MCF 10A (cell line): ENCODE measurements around the gene ZMIZ1. TPM values are rescaled to one million over a fixed set of nuclear protein-coding genes. Genes with fewer than 3 reads are reported as not detected.

Source experiments
- BruUV-seq: library from RNA; stranded (reverse); fragments of 400-500 nt; replicated peaks from 2 replicates; lab custom pipeline; 2021; lab: Mats Ljungman, UMichigan
- CTCF ChIA-PET: fragments of 300-600 bp; sonication (Branson Sonifier 250); formaldehyde crosslinking; extraction: SDS; loops from one replicate; lab custom pipeline; 2021; ENCODE audit warnings: antibody characterized with exemption, inconsistent platforms; lab: Yijun Ruan, JAX
- POLR2A ChIA-PET: fragments of 300-600, 350-650 bp; sonication (Branson Sonifier 250); formaldehyde crosslinking; extraction: SDS; loops from one replicate; lab custom pipeline; 2020; ENCODE audit warnings: antibody characterized with exemption, inconsistent platforms; lab: Yijun Ruan, JAX
- DNase-seq: peaks from one replicate; pipeline ENCODE4 v3.0.0-alpha.2; 2018; ENCODE audit not compliant: unreplicated experiment
- H3K27ac Mint-ChIP-seq: one replicate; pipeline ENCODE4 v1.8.0; 2022; ENCODE audit warnings: mild to moderate bottlenecking, low read depth, mixed read lengths; ENCODE audit not compliant: unreplicated experiment
- H3K27me3 Mint-ChIP-seq: one replicate; pipeline ENCODE4 v1.8.0; 2022; ENCODE audit warnings: mixed read lengths; ENCODE audit not compliant: insufficient read depth, unreplicated experiment
- H3K36me3 Mint-ChIP-seq: one replicate; pipeline ENCODE4 v1.8.0; 2022; ENCODE audit warnings: mild to moderate bottlenecking, moderate library complexity, mixed read lengths; ENCODE audit not compliant: insufficient read depth, unreplicated experiment
- H3K4me1 Mint-ChIP-seq: one replicate; pipeline ENCODE4 v1.8.0; 2022; ENCODE audit warnings: mixed read lengths; ENCODE audit not compliant: insufficient read depth, unreplicated experiment
- H3K4me3 Mint-ChIP-seq: one replicate; pipeline ENCODE4 v1.8.0; 2022; ENCODE audit warnings: mild to moderate bottlenecking, moderate library complexity, mixed read lengths; ENCODE audit not compliant: unreplicated experiment
- H3K9me3 Mint-ChIP-seq: one replicate; pipeline ENCODE4 v1.8.0; 2022; ENCODE audit warnings: mixed read lengths; ENCODE audit not compliant: unreplicated experiment
- CTCF ChIP-seq: fragments of 200-600 bp; IDR thresholded peaks from one replicate; pipeline ENCODE4 v1.8.0; 2022; ENCODE audit warnings: antibody characterized with exemption, mild to moderate bottlenecking; ENCODE audit not compliant: unreplicated experiment
- intact Hi-C: fragments of 100-400 bp; cut with micrococcal nuclease; formaldehyde crosslinking; loops from 2 replicates; pipeline ENCODE4 v1.14.1; 2022
- total RNA-seq: library from RNA; stranded (reverse); gene quantifications from 2 replicates; pipeline ENCODE4 v1.2.3, GENCODE V29; 2022

Gene ZMIZ1
- total RNA-seq, 1 experiment from 2014 or later: 15.5 TPM

GRCh38 chr10:79220307-79220706 is 151.5 kb downstream of the ZMIZ1 start:
- Mint-ChIP-seq H3K4me3 (no peak overlapping the region), H3K27ac (no peak overlapping the region), H3K4me1 (no peaks in the 10 kb centered on the region), H3K27me3 (no peaks in the 10 kb centered on the region), H3K9me3 (no peaks in the 10 kb centered on the region), H3K36me3 (peaks cover 32% of the 10 kb centered on the region)
- intact Hi-C loops: no loop called here
- no peak for TF ChIP-seq CTCF
- ChIA-PET POLR2A (no interaction called here), CTCF (interaction anchor here (0.6 to 0.9 kb wide), 2 partner anchors 20 to 64 kb away, joined by 3 to 4 read pairs; no protein-coding TSS in a partner anchor)
- DNase-seq: no peak
- no TSS peak for BruUV-seq

- no peaks in the 10 kb centered on the region for H3K4me1 Mint-ChIP-seq
- ChIA-PET POLR2A (no interaction called here), CTCF (interaction anchor here (0.6 kb wide), 2 partner anchors 287 to 793 kb away, joined by 3 read pairs; no protein-coding TSS in a partner anchor)
- no TSS peak for BruUV-seq
- no peak for TF ChIP-seq CTCF
- no peaks in the 10 kb centered on the region for H3K27me3 Mint-ChIP-seq
- H3K27ac Mint-ChIP-seq: no peak overlapping the region
- peaks cover 34% of the 10 kb centered on the region for H3K36me3 Mint-ChIP-seq
- H3K9me3 Mint-ChIP-seq: no peaks in the 10 kb centered on the region
- intact Hi-C loops: no loop called here
- DNase-seq: no peak
- H3K4me3 Mint-ChIP-seq: no peak overlapping the region
Observed at GRCh38 chr10:79221110-79222051, 152.6 kb downstream of the ZMIZ1 start.

- CTCF ChIA-PET: interaction anchor here (0.7 kb wide), 1 partner anchor 749 kb away, joined by 3 read pairs; no protein-coding TSS in a partner anchor
- Mint-ChIP-seq H3K27ac (no peak overlapping the region), H3K36me3 (peaks cover 27% of the 10 kb centered on the region), H3K9me3 (no peaks in the 10 kb centered on the region), H3K4me1 (no peaks in the 10 kb centered on the region), H3K27me3 (no peaks in the 10 kb centered on the region), H3K4me3 (no peak overlapping the region)
- no peak for DNase-seq
- POLR2A ChIA-PET: no interaction called here
- intact Hi-C loops: no loop called here
- no peak for TF ChIP-seq CTCF
- BruUV-seq: no TSS peak
Observed at GRCh38 chr10:79222186-79222585, 153.4 kb downstream of the ZMIZ1 start.
